ENCODE results near the gene CARS2. TPM values are rescaled to one million over a fixed set of nuclear protein-coding genes. Genes with fewer than 3 reads are reported as not detected.

Gene CARS2
- total and polyA plus RNA-seq, 2 of the 8 experiments (the other 6 are each of a cell fraction or from before 2014, with no cell fraction given): 47.7 to 55.9 TPM

- H4K5ac ChIP-seq (ENCODE audit: insufficient read length, low read depth, low read length): no peak overlapping the region
- H3K14ac ChIP-seq (ENCODE audit: insufficient read length): no peak overlapping the region
- no peak overlapping the region for H3K4ac ChIP-seq (replicated peaks; ENCODE audit: insufficient read length, low read depth, low read length)
- H3K9me3 ChIP-seq (ENCODE audit: insufficient read depth in 2 of 2, low read depth in 1 of 2, low read length in 1 of 2): no peaks in the 10 kb centered on the region
- no peak overlapping the region for H3K27ac ChIP-seq (ENCODE audit: low read depth, low read length)
- H3K36me3 ChIP-seq (ENCODE audit: control insufficient read depth in 2 of 4, insufficient read depth in 4 of 4, low read length in 3 of 4): peaks cover 2 to 21% (median 13%) of the 10 kb centered on the region in 4 experiments; a peak in 5 of 8 replicates
- H3K56ac ChIP-seq (replicated peaks; ENCODE audit: insufficient read length, low read depth, low read length): no peak overlapping the region
- no peaks in the 10 kb centered on the region for H3K27me3 ChIP-seq (replicated peaks in 1 of 4; ENCODE audit: control insufficient read depth in 3 of 4, extremely low read depth in 1 of 4, insufficient read depth in 3 of 4, low read length in 3 of 4)
- H2AK5ac ChIP-seq (ENCODE audit: low read depth, low read length): no peak overlapping the region
- WGBS, 2 experiments (ENCODE audit: extremely low coverage in 1 of 2, insufficient coverage in 1 of 2, insufficient read length in 1 of 2, insufficient replicate concordance in 2 of 2, low coverage in 1 of 2, low lambda C conversion rate in 2 of 2, missing lambda C conversion rate in 1 of 2): 97% methylated on average over 23 of the region's 28 CpGs; no CpG with 5 or more reads in 1 of the 2 experiments
- ChIA-PET POLR2A (ENCODE audit: partially characterized antibody) (interaction anchor here (0.6 kb wide), 1 partner anchor 15 kb away, joined by 3 read pairs; no protein-coding TSS in a partner anchor), CTCF (ENCODE audit: partially characterized antibody) (interaction anchor here (0.7 to 2.7 kb wide), 7 partner anchors 11 to 141 kb away, joined by 3 to 8 read pairs (median 4); partner anchors contain the start of gene CARS2)
- no peaks in the 10 kb centered on the region for H3K79me1 ChIP-seq (ENCODE audit: low read depth, low read length)
- H3K23me2 ChIP-seq (ENCODE audit: low read depth, low read length): peaks cover 1% of the 10 kb centered on the region; the same call in 1 of the 2 replicates
- H2BK120ac ChIP-seq (replicated peaks; ENCODE audit: low read depth, low read length): no peak overlapping the region
- DNase-seq (ENCODE audit: low read depth in 1 of 2, low spot score in 2 of 2): no peak
- no peak overlapping the region for H4K91ac ChIP-seq (replicated peaks; ENCODE audit: insufficient read length, low read length)
- no peak overlapping the region for H3K18ac ChIP-seq (ENCODE audit: extremely low read depth, low read length)
- H3K23ac ChIP-seq (ENCODE audit: insufficient read length): no peak overlapping the region
- H2BK5ac ChIP-seq (ENCODE audit: low read depth, low read length): no peak overlapping the region
- H3K4me2 ChIP-seq (ENCODE audit: insufficient read depth in 1 of 2, low read depth in 2 of 2, low read length in 2 of 2): no peak overlapping the region
- no peak for FAIRE-seq
- no peak overlapping the region for H2BK12ac ChIP-seq (ENCODE audit: low read depth, low read length)
- H2BK15ac ChIP-seq (ENCODE audit: low read length): no peak overlapping the region
- H3K4me3 ChIP-seq (ENCODE audit: extremely low read depth in 1 of 4, insufficient read depth in 2 of 4, low read depth in 3 of 4, low read length in 4 of 4): no peak overlapping the region
- H3K79me2 ChIP-seq (ENCODE audit: control insufficient read depth in 1 of 2, insufficient read depth in 2 of 2, low read length in 2 of 2): no peaks in the 10 kb centered on the region
- no peaks in the 10 kb centered on the region for H3K4me1 ChIP-seq (replicated peaks in 1 of 4; ENCODE audit: control insufficient read depth in 3 of 4, insufficient read depth in 4 of 4, low read length in 3 of 4)
- peaks cover 3 to 6% of the 10 kb centered on the region in 2 experiments for H4K20me1 ChIP-seq (replicated peaks in 1 of 2; ENCODE audit: control insufficient read depth in 1 of 2, insufficient read depth in 2 of 2, low read length in 2 of 2)
- H2AFZ ChIP-seq (ENCODE audit: low read length): no peak overlapping the region
- H3K9ac ChIP-seq (replicated peaks in 1 of 4; ENCODE audit: extremely low read depth in 1 of 4, low read depth in 3 of 4, low read length in 3 of 4): no peak overlapping the region
- H4K8ac ChIP-seq (ENCODE audit: extremely low read depth, insufficient read depth, low read length): no peak overlapping the region
- H2BK20ac ChIP-seq (ENCODE audit: low read length): no peak overlapping the region
- no peak for TF ChIP-seq SIRT6 (IDR thresholded peaks at IDR 0.05; ENCODE audit: low read length)
- no peak for TF ChIP-seq POU5F1 (IDR thresholded peaks at IDR 0.05; ENCODE audit: low read depth, low read length)
- TF ChIP-seq RBBP5 (IDR thresholded peaks at IDR 0.05; ENCODE audit: borderline replicate concordance, low read depth, low read length): no peak
- TF ChIP-seq ATF3 (IDR thresholded peaks at IDR 0.05; ENCODE audit: insufficient read depth, low read depth, low read length): no peak
- TF ChIP-seq CEBPB (IDR thresholded peaks at IDR 0.05; ENCODE audit: low read depth, low read length): no peak
- TF ChIP-seq BCL11A (IDR thresholded peaks at IDR 0.05; ENCODE audit: low read depth in 2 of 2, low read length in 2 of 2): no peak
- no peak for TF ChIP-seq TEAD4 (IDR thresholded peaks at IDR 0.05; ENCODE audit: low read depth, low read length)
- TF ChIP-seq TAF7 (optimal IDR thresholded peaks at IDR 0.05; ENCODE audit: borderline replicate concordance, low read depth, low read length): no peak
- no peak for TF ChIP-seq EP300 (IDR thresholded peaks at IDR 0.05; ENCODE audit: borderline replicate concordance in 1 of 2, low read depth in 2 of 2, low read length in 2 of 2)
- no peak for TF ChIP-seq TAF1 (IDR thresholded peaks at IDR 0.05; ENCODE audit: low read depth, low read length)
Observed at GRCh38 chr13:110676595-110677587, 29.0 kb downstream of the CARS2 start.

Measured in H1 (cell line).